H1 (cell line): ENCODE measurements around the gene SH3GL1. TPM values are rescaled to one million over a fixed set of nuclear protein-coding genes. Genes with fewer than 3 reads are reported as not detected.

Experiments
- BCL11A ChIP-seq, 2 experiments: IDR thresholded peaks; one replicate each; pipeline ENCODE4 v1.6.1; 2011; ENCODE audit warnings: low read depth in 2 of 2, low read length in 2 of 2, mild to moderate bottlenecking in 2 of 2
- BRCA1 ChIP-seq: IDR thresholded peaks from 2 replicates; pipeline ENCODE4 v1.6.1; 2012; ENCODE audit warnings: low read depth, low read length, improper control_type of control experiment
- CBX8 ChIP-seq: fragments of 300-800, 300-1000 bp; sonication (generic); IDR thresholded peaks from 2 replicates; pipeline ENCODE4 v1.7.1; 2016; ENCODE audit warnings: low read depth, low read length, borderline replicate concordance
- CEBPB ChIP-seq: IDR thresholded peaks from 2 replicates; pipeline ENCODE4 v1.6.1; 2012; ENCODE audit warnings: low read depth, low read length
- CHD2 ChIP-seq: IDR thresholded peaks from 2 replicates; pipeline ENCODE4 v1.6.1; 2012; ENCODE audit warnings: low read length, improper control_type of control experiment
- EGR1 ChIP-seq: IDR thresholded peaks from 2 replicates; pipeline ENCODE4 v1.6.1; 2011; ENCODE audit warnings: low read depth, low read length, borderline replicate concordance
- EP300 ChIP-seq, 2 experiments: IDR thresholded peaks; 1 replicate in 1 of 2; 2 replicates in 1 of 2; pipeline ENCODE4 v1.6.1; 2011 to 2012; ENCODE audit warnings: low read depth in 2 of 2, low read length in 2 of 2, mild to moderate bottlenecking in 2 of 2, borderline replicate concordance in 1 of 2, inconsistent platforms in 1 of 2, moderate library complexity in 1 of 2
- FOSL1 ChIP-seq: IDR thresholded peaks from 2 replicates; pipeline ENCODE4 v1.6.1; 2011; ENCODE audit warnings: mild to moderate bottlenecking, low read depth, low read length, moderate library complexity; ENCODE audit not compliant: insufficient read depth
- HDAC6 ChIP-seq: IDR thresholded peaks from one replicate; pipeline ENCODE4 v1.7.1; 2012; ENCODE audit warnings: low read depth, mild to moderate bottlenecking, inconsistent platforms, low read length, moderate library complexity
- JUND ChIP-seq: IDR thresholded peaks from 2 replicates; pipeline ENCODE4 v1.6.1; 2011; ENCODE audit warnings: mild to moderate bottlenecking, improper control_type of control experiment, low read length
- KDM1A ChIP-seq: fragments of 200-600, 300-600 bp; sonication (generic); IDR thresholded peaks from 2 replicates; pipeline ENCODE4 v1.7.1; 2016; ENCODE audit warnings: mild to moderate bottlenecking, low read length, borderline replicate concordance
- MAFK ChIP-seq: IDR thresholded peaks from 2 replicates; pipeline ENCODE4 v1.6.1; 2012; ENCODE audit warnings: low read depth, mild to moderate bottlenecking, improper control_type of control experiment, low read length
- RBBP5 ChIP-seq: IDR thresholded peaks from 2 replicates; pipeline ENCODE4 v1.7.1; 2012; ENCODE audit warnings: low read depth, mild to moderate bottlenecking, inconsistent platforms, low read length, moderate library complexity, borderline replicate concordance
- RNF2 ChIP-seq: fragments of 200-900, 300-1000 bp; sonication (generic); IDR thresholded peaks from 2 replicates; pipeline ENCODE4 v1.7.1; 2016; ENCODE audit warnings: borderline replicate concordance, low read depth, mild to moderate bottlenecking, antibody characterized with exemption, low read length; ENCODE audit not compliant: poor library complexity, severe bottlenecking; ENCODE audit errors: missing control alignments
- SP1 ChIP-seq: IDR thresholded peaks from 2 replicates; pipeline ENCODE4 v1.6.1; 2011; ENCODE audit warnings: low read depth, low read length
- SRF ChIP-seq: IDR thresholded peaks from 2 replicates; pipeline ENCODE4 v1.6.1; 2011; ENCODE audit warnings: mild to moderate bottlenecking, low read depth, low read length, moderate library complexity
- TCF12 ChIP-seq: IDR thresholded peaks from 2 replicates; pipeline ENCODE4 v1.6.1; 2011; ENCODE audit warnings: low read depth, mild to moderate bottlenecking, low read length
- TEAD4 ChIP-seq: IDR thresholded peaks from 2 replicates; pipeline ENCODE4 v1.6.1; 2012; ENCODE audit warnings: low read depth, low read length, inconsistent platforms, mixed read lengths
- YY1 ChIP-seq: IDR thresholded peaks from 2 replicates; pipeline ENCODE4 v1.6.1; 2011; ENCODE audit warnings: low read depth, mild to moderate bottlenecking, low read length
- polyA plus RNA-seq, 7 experiments: library from polyadenylated mRNA; depleted of rRNA in 3 of 7; stranded (reverse) in 5 of 7; unstranded in 2 of 7; fragments of >200 nt in 5 of 7; fragments of 200-250 nt in 2 of 7; gene quantifications; 1 replicate in 5 of 7; 2 replicates in 1 of 7; 4 replicates in 1 of 7; pipeline versions ENCODE4 v1.2.1 to v1.2.3, GENCODE V29; 2011 to 2013; ENCODE audit warnings: missing spikeins in 2 of 7, mixed read lengths in 2 of 7
- total RNA-seq: library from RNA; stranded (reverse); fragmentation: NEBNext Ultra II Directional; extraction: Animal tissue kit (Norgen Biotek cat#: 25700); gene quantifications from 2 replicates; pipeline ENCODE4 v1.2.1, GENCODE V29; 2021
- TF ChIP-seq, protein P1 (sequence below): IDR thresholded peaks from 2 replicates; pipeline ENCODE4 v1.6.1; 2012; ENCODE audit warnings: inconsistent platforms
- TF ChIP-seq, protein P2 (sequence below): IDR thresholded peaks from 2 replicates; pipeline ENCODE4 v1.6.1; 2012; ENCODE audit warnings: low read length, inconsistent platforms

The SH3GL1 gene
- total and polyA plus RNA-seq, 2 of the 8 experiments (the other 6 are each of a cell fraction or from before 2014, with no cell fraction given), result 81.5 to 102 TPM

DNA sequence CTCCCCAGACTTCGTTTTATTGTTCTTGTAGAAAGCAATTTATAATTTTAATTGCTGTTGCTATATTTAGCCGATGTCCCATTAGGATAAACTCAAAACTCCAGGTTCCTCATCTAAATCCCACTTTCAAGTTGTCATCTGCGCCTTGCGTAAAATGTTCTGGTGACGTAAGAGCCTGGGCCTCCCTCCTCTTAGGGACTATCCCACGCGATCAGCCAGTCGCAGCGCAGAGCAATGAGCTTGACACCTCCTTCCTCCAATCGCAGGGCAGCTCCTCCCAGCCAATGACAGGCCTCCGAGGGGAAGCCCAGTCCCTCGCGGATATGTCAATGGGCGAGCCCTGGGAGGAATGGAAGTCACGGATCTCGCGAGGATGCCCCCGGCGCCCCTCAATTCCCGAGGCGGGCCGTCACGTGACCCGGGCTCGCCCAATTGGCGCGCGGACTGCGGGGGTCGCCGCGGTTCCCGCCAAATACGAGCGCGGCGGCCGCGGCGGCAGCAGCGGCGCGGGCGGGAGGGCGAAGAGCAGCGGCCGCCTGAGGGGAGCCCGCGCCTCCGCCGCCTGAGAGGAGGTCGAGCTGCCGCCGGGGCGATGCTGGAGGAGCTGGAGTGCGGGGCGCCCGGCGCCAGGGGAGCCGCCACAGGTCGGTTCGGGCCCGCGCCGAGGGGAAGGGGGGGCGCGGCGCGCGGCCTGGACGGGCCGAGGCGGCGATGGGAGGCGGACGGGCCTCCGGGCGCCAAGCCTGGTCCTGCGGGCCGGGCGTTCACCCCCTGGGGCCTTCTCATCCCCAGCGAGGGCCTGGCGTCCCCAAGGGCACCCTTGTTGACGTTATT lies 2.0 kb upstream of the SH3GL1 start, which contains the start of gene CHAF1A (continued):
- no peak for TF ChIP-seq SRF
- TF ChIP-seq, protein P1, sequence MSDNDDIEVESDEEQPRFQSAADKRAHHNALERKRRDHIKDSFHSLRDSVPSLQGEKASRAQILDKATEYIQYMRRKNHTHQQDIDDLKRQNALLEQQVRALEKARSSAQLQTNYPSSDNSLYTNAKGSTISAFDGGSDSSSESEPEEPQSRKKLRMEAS, result 0 out of 2 replicates have a peak, but pooled peaks have one; percentile 40
- TF ChIP-seq CBX8, result no peak
- TF ChIP-seq BCL11A (IDR thresholded peaks at IDR 0.05; ENCODE audit: low read depth in 2 of 2, low read length in 2 of 2), result no peak
- peak; percentile 98 for TF ChIP-seq BRCA1
- no peak for TF ChIP-seq HDAC6
- TF ChIP-seq EP300 (IDR thresholded peaks at IDR 0.05; ENCODE audit: borderline replicate concordance in 1 of 2, low read depth in 2 of 2, low read length in 2 of 2), result no peak
- no peak for TF ChIP-seq MAFK
- no peak for TF ChIP-seq FOSL1
- no peak for TF ChIP-seq TCF12
- TF ChIP-seq RBBP5, result peak; percentile 60; the same call in 1 of the 2 replicates
- TF ChIP-seq EGR1, result no peak
- no peak for TF ChIP-seq TEAD4
- TF ChIP-seq CEBPB, result peak; percentile 85
- TF ChIP-seq SP1, result peak; percentile 98
- TF ChIP-seq, protein P2, sequence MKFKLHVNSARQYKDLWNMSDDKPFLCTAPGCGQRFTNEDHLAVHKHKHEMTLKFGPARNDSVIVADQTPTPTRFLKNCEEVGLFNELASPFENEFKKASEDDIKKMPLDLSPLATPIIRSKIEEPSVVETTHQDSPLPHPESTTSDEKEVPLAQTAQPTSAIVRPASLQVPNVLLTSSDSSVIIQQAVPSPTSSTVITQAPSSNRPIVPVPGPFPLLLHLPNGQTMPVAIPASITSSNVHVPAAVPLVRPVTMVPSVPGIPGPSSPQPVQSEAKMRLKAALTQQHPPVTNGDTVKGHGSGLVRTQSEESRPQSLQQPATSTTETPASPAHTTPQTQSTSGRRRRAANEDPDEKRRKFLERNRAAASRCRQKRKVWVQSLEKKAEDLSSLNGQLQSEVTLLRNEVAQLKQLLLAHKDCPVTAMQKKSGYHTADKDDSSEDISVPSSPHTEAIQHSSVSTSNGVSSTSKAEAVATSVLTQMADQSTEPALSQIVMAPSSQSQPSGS, result peak; percentile 37; the same call in 1 of the 2 replicates
- TF ChIP-seq RNF2, result no peak
- TF ChIP-seq JUND, result no peak
- no peak for TF ChIP-seq KDM1A
- TF ChIP-seq YY1, result no peak
- peak; percentile 100 for TF ChIP-seq CHD2
